H9 (cell line): ENCODE results near the gene CFAP46. TPM values are rescaled to one million over a fixed set of nuclear protein-coding genes. Genes with fewer than 3 reads are reported as not detected.
A peak's percentile ranks its signal among the peaks of the same experiment; 100 is the strongest.

ENCODE experiments used
- DNase-seq: peaks from one replicate; pipeline ENCODE4 v3.0.0-alpha.2; 2017
- H2AFZ ChIP-seq: one replicate; pipeline ENCODE4 v1.6.1; 2013; ENCODE audit warnings: mild to moderate bottlenecking, low read length, control low read depth, moderate library complexity
- H2AK5ac ChIP-seq: 2 replicates; pipeline ENCODE4 v1.6.1; 2013; ENCODE audit warnings: low read length, control low read depth, mixed read lengths; ENCODE audit not compliant: insufficient read length
- H2BK120ac ChIP-seq: one replicate; pipeline ENCODE4 v1.6.1; 2013; ENCODE audit warnings: low read depth, mild to moderate bottlenecking, low read length, control low read depth, inconsistent platforms; ENCODE audit not compliant: poor library complexity, severe bottlenecking
- H2BK12ac ChIP-seq: 2 replicates; pipeline ENCODE4 v1.6.1; 2013; ENCODE audit warnings: low read length, control low read depth, mixed read lengths, low read depth; ENCODE audit not compliant: insufficient read length
- H2BK15ac ChIP-seq: 2 replicates; pipeline ENCODE4 v1.6.1; 2013; ENCODE audit warnings: low read depth, low read length, control low read depth
- H2BK20ac ChIP-seq: one replicate; pipeline ENCODE4 v1.6.1; 2013; ENCODE audit warnings: low read depth, mild to moderate bottlenecking, low read length, control low read depth, inconsistent platforms; ENCODE audit not compliant: poor library complexity, severe bottlenecking
- H2BK5ac ChIP-seq: 2 replicates; pipeline ENCODE4 v1.6.1; 2013; ENCODE audit warnings: low read length, control low read depth, mixed read lengths; ENCODE audit not compliant: insufficient read length
- H3K14ac ChIP-seq: 2 replicates; pipeline ENCODE4 v1.6.1; 2013; ENCODE audit warnings: low read length, control low read depth; ENCODE audit not compliant: insufficient read depth
- H3K18ac ChIP-seq: 2 replicates; pipeline ENCODE4 v1.6.1; 2013; ENCODE audit warnings: low read depth, mild to moderate bottlenecking, mixed read lengths, low read length, control low read depth; ENCODE audit not compliant: insufficient read length
- H3K23ac ChIP-seq: 2 replicates; pipeline ENCODE4 v1.6.1; 2013; ENCODE audit warnings: low read length, control low read depth, mixed read lengths, low read depth; ENCODE audit not compliant: insufficient read length
- H3K23me2 ChIP-seq: 2 replicates; pipeline ENCODE4 v1.6.1; 2013; ENCODE audit warnings: low read depth, mild to moderate bottlenecking, mixed read lengths, low read length, control low read depth; ENCODE audit not compliant: insufficient read length, poor library complexity, severe bottlenecking
- H3K27ac ChIP-seq: 2 replicates; pipeline ENCODE4 v1.5.1; 2013; ENCODE audit warnings: low read length, control low read depth, mixed read lengths, low read depth; ENCODE audit not compliant: insufficient read length
- H3K27me3 ChIP-seq: 2 replicates; pipeline ENCODE4 v1.6.1; 2013; ENCODE audit warnings: low read length, control low read depth, inconsistent platforms; ENCODE audit not compliant: insufficient read depth
- H3K4ac ChIP-seq: 2 replicates; pipeline ENCODE4 v1.6.1; 2013; ENCODE audit warnings: low read depth, mild to moderate bottlenecking, control low read depth, inconsistent platforms, low read length, moderate library complexity
- H3K4me1 ChIP-seq: 2 replicates; pipeline ENCODE4 v1.6.1; 2013; ENCODE audit warnings: low read length, control low read depth, inconsistent platforms; ENCODE audit not compliant: insufficient read depth
- H3K4me2 ChIP-seq: 2 replicates; pipeline ENCODE4 v1.6.1; 2013; ENCODE audit warnings: low read length, control low read depth, mixed read lengths; ENCODE audit not compliant: insufficient read length, insufficient read depth
- H3K56ac ChIP-seq: 2 replicates; pipeline ENCODE4 v1.6.1; 2013; ENCODE audit warnings: low read depth, mild to moderate bottlenecking, mixed read lengths, low read length, control low read depth; ENCODE audit not compliant: insufficient read length
- H3K79me1 ChIP-seq: 2 replicates; pipeline ENCODE4 v1.6.1; 2013; ENCODE audit warnings: low read depth, mild to moderate bottlenecking, moderate library complexity, low read length, control low read depth, inconsistent platforms; ENCODE audit not compliant: insufficient read depth, poor library complexity, severe bottlenecking
- H3K79me2 ChIP-seq: 2 replicates; pipeline ENCODE4 v1.6.1; 2013; ENCODE audit warnings: low read length, control low read depth, inconsistent platforms; ENCODE audit not compliant: insufficient read depth
- H3K9ac ChIP-seq: 2 replicates; pipeline ENCODE4 v1.6.1; 2013; ENCODE audit warnings: low read length, control low read depth, mixed read lengths; ENCODE audit not compliant: insufficient read length; ENCODE audit errors: extremely low read depth
- H3K9me3 ChIP-seq: one replicate; pipeline ENCODE4 v1.6.1; 2013; ENCODE audit warnings: low read depth, low read length, inconsistent platforms; ENCODE audit not compliant: control insufficient read depth
- H3T11ph ChIP-seq: one replicate; pipeline ENCODE4 v1.6.1; 2013; ENCODE audit warnings: mild to moderate bottlenecking, low read length, control low read depth, inconsistent platforms
- H4K20me1 ChIP-seq: one replicate; pipeline ENCODE4 v1.6.1; 2013; ENCODE audit not compliant: control insufficient read depth, insufficient read length, insufficient read depth
- H4K5ac ChIP-seq: 2 replicates; pipeline ENCODE4 v1.6.1; 2013; ENCODE audit warnings: low read depth, mild to moderate bottlenecking, mixed read lengths, low read length, control low read depth; ENCODE audit not compliant: insufficient read length
- H4K8ac ChIP-seq: replicated peaks from 2 replicates; pipeline ENCODE4 v1.6.1; 2013; ENCODE audit warnings: low read length, control low read depth, mixed read lengths, low read depth; ENCODE audit not compliant: insufficient read length
- H4K91ac ChIP-seq: 2 replicates; pipeline ENCODE4 v1.6.1; 2013; ENCODE audit warnings: low read depth, mild to moderate bottlenecking, moderate library complexity, mixed read lengths, low read length, control low read depth; ENCODE audit not compliant: insufficient read length
- H3K27ac Mint-ChIP-seq, 3 experiments: 2 replicates in 2 of 3; 3 replicates in 1 of 3; pipeline ENCODE4 v1.8.0; 2020 to 2021; ENCODE audit warnings: mixed read lengths in 3 of 3, mild to moderate bottlenecking in 1 of 3, moderate library complexity in 1 of 3
- H3K27me3 Mint-ChIP-seq: 2 replicates; pipeline ENCODE4 v1.8.0; 2021; ENCODE audit warnings: low read depth, mild to moderate bottlenecking, moderate library complexity, mixed read lengths
- H3K36me3 Mint-ChIP-seq, 3 experiments: 2 replicates in 2 of 3; 3 replicates in 1 of 3; pipeline ENCODE4 v1.8.0; 2020 to 2021; ENCODE audit warnings: low read depth in 3 of 3, mixed read lengths in 3 of 3; ENCODE audit not compliant: insufficient read depth in 1 of 3
- H3K4me1 Mint-ChIP-seq, 2 experiments: 2 replicates each; pipeline ENCODE4 v1.8.0; 2020; ENCODE audit warnings: mixed read lengths in 2 of 2
- H3K4me3 Mint-ChIP-seq, 2 experiments: 2 replicates in 1 of 2; 3 replicates in 1 of 2; pipeline ENCODE4 v1.8.0; 2020 to 2021; ENCODE audit warnings: mild to moderate bottlenecking in 2 of 2, mixed read lengths in 2 of 2, moderate library complexity in 1 of 2
- H3K9me3 Mint-ChIP-seq, 2 experiments: 2 replicates in 1 of 2; 3 replicates in 1 of 2; pipeline ENCODE4 v1.8.0; 2020; ENCODE audit warnings: mild to moderate bottlenecking in 2 of 2, mixed read lengths in 2 of 2, moderate library complexity in 1 of 2
- CTCF ChIP-seq: fragments of 200-600 bp; sonication (generic); conservative IDR thresholded peaks from 3 replicates; pipeline ENCODE4 v1.8.0; 2021; ENCODE audit warnings: antibody characterized with exemption, mild to moderate bottlenecking
- WGBS: extraction: QIAGEN DNeasy Blood & Tissue Kit; methylation state at CpG from one replicate; pipeline ENCODE4 v1.1.7; 2013; ENCODE audit warnings: missing lambda C conversion rate, low lambda C conversion rate, mixed read lengths; ENCODE audit not compliant: insufficient read length; ENCODE audit errors: extremely low coverage; 5-methylcytosine and 5-hydroxymethylcytosine counted together
- total RNA-seq: library from RNA; stranded (reverse); gene quantifications from 2 replicates; pipeline ENCODE4 v1.2.1, GENCODE V29; 2021

Gene CFAP46
- total RNA-seq, 1 experiment from 2014 or later = 3.1 TPM

GRCh38 chr10:132919374-132920100 is 22.8 kb downstream of the CFAP46 start:
- Histone ChIP-seq H2BK5ac (no peak overlapping the region), H4K5ac (no peak overlapping the region), H3K9me3 (no peaks in the 10 kb centered on the region), H3T11ph (no peak overlapping the region), H2AFZ (no peak overlapping the region), H3K4me1 (no peaks in the 10 kb centered on the region), H2AK5ac (no peak overlapping the region), H3K4me2 (no peak overlapping the region), H2BK12ac (no peak overlapping the region), H2BK120ac (no peak overlapping the region), H4K91ac (no peak overlapping the region), H3K18ac (no peak overlapping the region), H3K56ac (no peak overlapping the region), H3K79me1 (no peaks in the 10 kb centered on the region), H3K27ac (no peak overlapping the region), H4K8ac (no peak overlapping the region), H3K9ac (no peak overlapping the region), H3K27me3 (no peaks in the 10 kb centered on the region), H3K4ac (no peak overlapping the region), H3K14ac (peak overlapping the region; percentile 15; the same call in 1 of the 2 replicates), H3K23ac (no peak overlapping the region), H3K79me2 (no peaks in the 10 kb centered on the region), H3K23me2 (no peaks in the 10 kb centered on the region), H2BK15ac (no peak overlapping the region), H2BK20ac (no peak overlapping the region), H4K20me1 (no peaks in the 10 kb centered on the region)
- Mint-ChIP-seq H3K4me3 (no peak overlapping the region), H3K36me3 (no peaks in the 10 kb centered on the region; a peak in 1 of 7 replicates), H3K27me3 (peaks cover 2% of the 10 kb centered on the region; the same call in 1 of the 2 replicates), H3K9me3 (no peaks in the 10 kb centered on the region), H3K4me1 (peaks cover 0 to 2% of the 10 kb centered on the region in 2 experiments; a peak in 1 of 4 replicates), H3K27ac (no peak overlapping the region)
- TF ChIP-seq CTCF = no peak
- WGBS = no CpG with 5 or more reads among the region's 45 CpGs
- no peak for DNase-seq
